Left forelimb (tissue), 1 donor: ENCODE data around the gene ZMPSTE24.
"Not testable (repeated sequence)": the region's sequence is repeated elsewhere in the genome, so short reads cannot be mapped to it uniquely, and the experiment has no call there.

ENCODE experiments used
- DNase-seq: peaks from one replicate; pipeline ENCODE4 v3.0.0-alpha.2; 2018; ENCODE audit warnings: low spot score

The ZMPSTE24 gene

GRCh38 chr1:40318970-40319621 lies 61.1 kb downstream of the ZMPSTE24 start:
- no peak for DNase-seq

- not testable (repeated sequence) for DNase-seq
Observed at GRCh38 chr1:40331403-40331802, 73.4 kb downstream of the ZMPSTE24 start.

DNA sequence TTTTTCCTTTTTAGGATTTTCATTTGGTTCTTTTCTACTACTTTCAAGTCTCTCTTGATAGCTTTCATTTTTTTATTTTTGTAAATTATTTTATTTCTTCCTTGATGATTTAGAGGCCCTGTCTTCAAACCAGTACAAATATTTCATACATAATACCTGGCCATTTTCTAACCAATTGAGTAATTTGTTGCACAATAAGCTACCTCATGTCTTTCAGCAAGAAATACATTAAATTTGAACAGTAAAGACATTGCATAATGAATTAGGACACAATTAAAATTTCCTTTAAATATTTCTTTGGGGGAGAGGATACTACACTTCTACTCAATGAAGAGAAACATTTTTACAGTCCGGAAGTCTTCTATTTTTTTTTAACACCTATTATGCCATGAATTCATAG lies 74.7 kb downstream of the ZMPSTE24 start:
- no peak for DNase-seq

DNA sequence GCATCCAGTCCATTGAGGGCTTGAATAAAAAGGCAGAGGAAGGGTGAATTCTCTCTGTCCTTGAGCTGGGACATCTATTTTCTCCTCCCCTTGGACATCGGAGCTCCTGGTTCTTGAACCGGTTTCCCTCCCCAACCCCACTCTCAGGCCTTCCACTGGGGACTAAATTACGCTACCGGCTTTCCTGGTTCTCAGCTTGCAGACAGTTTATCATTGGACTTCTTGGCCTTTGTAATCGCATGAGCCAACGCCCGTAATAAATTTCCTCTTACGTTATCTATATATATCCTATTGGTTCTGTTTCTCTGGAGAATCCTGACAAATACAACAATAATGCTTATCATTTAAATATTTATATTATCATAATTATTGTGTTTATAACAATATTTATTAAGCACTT lies 79.4 kb downstream of the ZMPSTE24 start:
- DNase-seq, result no peak

DNA sequence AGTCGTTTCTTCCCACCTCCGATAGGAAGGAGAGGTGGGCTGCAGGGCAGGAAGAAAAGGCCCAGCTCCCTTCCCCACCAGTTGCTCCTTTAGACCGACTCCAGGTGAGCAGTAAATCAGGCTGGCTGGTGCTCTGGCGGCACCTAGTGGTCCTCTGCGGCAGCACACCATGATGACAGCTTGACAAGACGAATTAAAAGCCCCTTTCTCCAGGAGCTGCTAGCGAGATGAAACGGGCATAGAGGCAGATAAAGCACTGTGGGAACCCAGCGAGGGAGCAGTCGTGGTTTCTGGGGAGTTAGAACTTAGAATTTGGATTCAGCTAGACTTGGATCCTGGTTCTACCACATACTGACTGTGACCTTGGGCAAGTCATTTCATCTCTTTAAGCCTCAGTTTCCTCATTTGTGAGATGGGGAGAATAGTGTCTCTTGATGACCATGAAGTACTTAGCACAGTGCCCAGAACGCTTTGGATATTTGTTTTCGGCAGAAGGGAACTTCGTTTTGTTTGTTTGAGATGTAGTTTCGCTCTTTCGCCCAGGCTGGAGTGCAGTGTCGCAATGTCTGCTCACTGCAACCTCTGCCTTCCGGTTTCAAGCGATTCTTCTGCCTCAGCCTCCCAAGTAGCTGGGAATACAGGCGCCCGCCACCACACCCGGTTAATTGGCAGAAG lies 80.8 kb downstream of the ZMPSTE24 start:
- peak; percentile 88 for DNase-seq

GRCh38 chr1:40339420-40340323 lies 81.6 kb downstream of the ZMPSTE24 start:
- no peak for DNase-seq

DNA sequence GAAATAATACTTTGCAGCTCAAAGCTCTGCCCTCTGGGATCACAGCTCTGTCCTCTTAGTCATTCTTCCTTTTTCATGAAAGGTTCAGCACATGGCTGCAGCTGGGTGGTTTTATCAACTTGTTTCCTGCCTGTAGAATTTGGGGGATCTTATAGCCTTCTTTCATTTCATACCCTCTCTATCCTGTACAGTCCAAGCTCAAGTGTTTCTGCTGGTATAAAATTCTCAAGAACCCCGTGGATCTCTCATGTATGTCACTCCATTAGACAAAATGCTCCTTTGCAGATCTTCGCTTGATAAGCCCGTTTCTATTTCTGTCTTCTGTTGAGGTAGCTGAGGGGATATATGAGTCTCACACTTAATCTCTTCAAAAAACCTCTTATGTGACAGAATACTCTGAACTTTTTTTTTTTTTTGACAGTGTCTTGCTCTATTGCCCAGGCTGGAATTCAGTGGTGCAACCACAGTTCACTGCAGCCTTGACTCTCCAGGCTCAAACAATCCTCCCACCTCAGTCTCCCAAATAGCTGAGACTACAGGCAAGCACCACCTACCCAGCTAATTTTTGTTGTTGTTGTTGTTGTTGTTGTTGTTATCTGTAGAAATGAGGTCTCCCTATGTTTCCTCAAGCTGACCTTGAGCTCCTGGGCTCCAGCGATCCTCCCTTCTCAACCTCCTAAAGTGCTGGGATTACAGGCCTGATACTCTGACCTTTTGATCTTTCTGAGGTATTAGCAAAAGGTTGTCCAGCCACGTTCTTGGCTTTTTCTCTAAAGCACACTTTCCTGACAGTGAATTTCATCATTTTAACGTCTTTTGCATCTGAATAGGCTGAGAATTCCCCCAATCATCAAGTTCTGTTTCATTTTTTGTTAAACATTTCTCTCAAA lies 83.7 kb downstream of the ZMPSTE24 start:
- DNase-seq, result no peak

DNA sequence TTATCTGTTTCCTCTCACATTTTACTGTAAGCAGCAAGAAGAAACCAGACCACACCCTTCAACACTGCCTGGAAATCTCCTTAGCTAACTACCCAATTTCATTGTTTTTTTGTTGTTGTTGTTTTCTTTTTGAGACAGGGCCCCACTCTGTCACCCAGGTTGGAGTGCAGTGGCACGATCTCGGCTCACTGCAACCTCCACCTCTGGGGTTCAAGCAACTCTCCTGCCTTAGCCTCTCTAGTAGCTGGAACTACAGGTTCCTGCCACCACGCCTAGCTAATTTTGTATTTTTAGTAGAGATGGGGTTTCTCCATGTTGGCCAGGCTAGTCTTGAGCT lies 84.3 kb downstream of the ZMPSTE24 start:
- DNase-seq, result not testable (repeated sequence)
